Vagina (tissue), 2 donors: Measurements from ENCODE around the gene FBXW9.

Experiments used
- POLR2A ChIP-seq, 2 donors: fragments of 450-650 bp; IDR thresholded peaks; one replicate each; pipeline ENCODE4 v1.6.1; 2017; ENCODE audit warnings: antibody characterized with exemption in 2 of 2, mild to moderate bottlenecking in 2 of 2, moderate library complexity in 2 of 2
- POLR2AphosphoS5 ChIP-seq, 2 donors: sonication (generic); formaldehyde crosslinking; IDR thresholded peaks; one replicate each; pipeline ENCODE4 v1.9.0; 2017; ENCODE audit warnings: antibody characterized with exemption in 2 of 2, mild to moderate bottlenecking in 2 of 2, low read depth in 1 of 2; ENCODE audit not compliant: insufficient read depth in 1 of 2
- TF ChIP-seq, protein P1 (sequence below), 3 experiments: fragments of 450-650 bp in 2 of 3; fragments of 200-600 bp in 1 of 3; sonication (generic) in 1 of 3; IDR thresholded peaks; one replicate each; pipeline ENCODE4 v1.5.1; 2017 to 2019; ENCODE audit warnings: antibody characterized with exemption in 3 of 3, mild to moderate bottlenecking in 2 of 3, moderate library complexity in 2 of 3

DNA sequence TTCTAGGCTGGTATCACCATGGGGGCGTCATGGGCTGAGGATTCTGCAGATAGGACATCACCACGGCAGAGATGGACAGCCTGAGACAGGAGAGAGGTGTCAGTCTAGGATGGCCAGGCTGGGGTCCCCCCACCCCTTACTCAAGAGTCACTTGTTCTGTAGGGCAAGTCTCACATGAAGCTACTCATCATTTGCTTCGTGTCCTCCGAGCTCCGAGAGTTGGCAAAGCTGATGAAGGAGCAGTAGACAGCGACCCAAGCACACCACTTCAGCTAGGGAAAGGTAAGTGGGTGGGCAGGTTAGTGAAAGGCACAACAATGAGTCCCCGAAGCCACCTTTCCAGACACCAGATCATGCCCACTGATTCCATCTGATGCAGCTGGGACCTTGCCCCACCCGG is 28.1 kb downstream of the FBXW9 start:
- no peak for TF ChIP-seq POLR2A (IDR thresholded peaks at IDR 0.05)
- TF ChIP-seq, protein P1, sequence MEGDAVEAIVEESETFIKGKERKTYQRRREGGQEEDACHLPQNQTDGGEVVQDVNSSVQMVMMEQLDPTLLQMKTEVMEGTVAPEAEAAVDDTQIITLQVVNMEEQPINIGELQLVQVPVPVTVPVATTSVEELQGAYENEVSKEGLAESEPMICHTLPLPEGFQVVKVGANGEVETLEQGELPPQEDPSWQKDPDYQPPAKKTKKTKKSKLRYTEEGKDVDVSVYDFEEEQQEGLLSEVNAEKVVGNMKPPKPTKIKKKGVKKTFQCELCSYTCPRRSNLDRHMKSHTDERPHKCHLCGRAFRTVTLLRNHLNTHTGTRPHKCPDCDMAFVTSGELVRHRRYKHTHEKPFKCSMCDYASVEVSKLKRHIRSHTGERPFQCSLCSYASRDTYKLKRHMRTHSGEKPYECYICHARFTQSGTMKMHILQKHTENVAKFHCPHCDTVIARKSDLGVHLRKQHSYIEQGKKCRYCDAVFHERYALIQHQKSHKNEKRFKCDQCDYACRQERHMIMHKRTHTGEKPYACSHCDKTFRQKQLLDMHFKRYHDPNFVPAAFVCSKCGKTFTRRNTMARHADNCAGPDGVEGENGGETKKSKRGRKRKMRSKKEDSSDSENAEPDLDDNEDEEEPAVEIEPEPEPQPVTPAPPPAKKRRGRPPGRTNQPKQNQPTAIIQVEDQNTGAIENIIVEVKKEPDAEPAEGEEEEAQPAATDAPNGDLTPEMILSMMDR (IDR thresholded peaks at IDR 0.05) = no peak
- TF ChIP-seq POLR2AphosphoS5 (IDR thresholded peaks at IDR 0.05; ENCODE audit: insufficient read depth in 1 of 2, low read depth in 1 of 2) = no peak
